ENCODE results near the gene TAF10. TPM values are rescaled to one million over a fixed set of nuclear protein-coding genes. Genes with fewer than 3 reads are reported as not detected.

TAF10 gene
- total RNA-seq, 1 experiment from 2014 or later: 142 TPM

DNA sequence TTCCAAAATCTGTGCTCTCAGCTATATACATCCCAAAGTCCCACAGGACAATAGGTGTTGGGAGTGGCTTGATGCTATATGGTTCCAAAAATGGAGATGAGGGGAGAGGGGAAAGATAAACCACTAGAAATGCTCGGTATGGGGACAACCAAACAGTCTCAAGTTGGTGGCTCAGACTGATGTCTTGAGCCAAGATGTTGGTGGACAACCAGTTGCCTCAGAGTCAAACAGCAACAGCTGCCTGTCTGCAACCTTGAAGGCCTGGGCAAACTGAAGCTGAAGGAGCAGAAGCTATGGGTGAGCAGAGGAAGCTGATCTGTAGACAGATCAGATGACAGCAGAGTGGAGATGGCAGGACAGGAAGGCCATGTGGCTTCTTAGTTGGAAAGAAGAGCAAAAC is 12.6 kb downstream of the TAF10 start:
- peaks cover 6% of the 10 kb centered on the region for H3K36me3 ChIP-seq (ENCODE audit: control insufficient read depth, insufficient read depth, low read length)
- Mint-ChIP-seq H3K36me3 (ENCODE audit: insufficient read depth, unreplicated experiment) (peaks cover 20% of the 10 kb centered on the region), H3K4me3 (ENCODE audit: unreplicated experiment) (no peak overlapping the region), H3K9me3 (ENCODE audit: unreplicated experiment) (no peaks in the 10 kb centered on the region), H3K27me3 (ENCODE audit: insufficient read depth, unreplicated experiment) (no peaks in the 10 kb centered on the region), H3K4me1 (ENCODE audit: low read depth, unreplicated experiment) (no peaks in the 10 kb centered on the region), H3K27ac (ENCODE audit: unreplicated experiment) (no peak overlapping the region)
- no peaks in the 10 kb centered on the region for H3K9me3 ChIP-seq
- H3K4me1 ChIP-seq: peaks cover 14% of the 10 kb centered on the region
- POLR2A ChIA-PET: no interaction called here
- BruUV-seq (replicated peaks): no TSS peak
- CTCF ChIA-PET: no interaction called here
- TF ChIP-seq, protein P1, sequence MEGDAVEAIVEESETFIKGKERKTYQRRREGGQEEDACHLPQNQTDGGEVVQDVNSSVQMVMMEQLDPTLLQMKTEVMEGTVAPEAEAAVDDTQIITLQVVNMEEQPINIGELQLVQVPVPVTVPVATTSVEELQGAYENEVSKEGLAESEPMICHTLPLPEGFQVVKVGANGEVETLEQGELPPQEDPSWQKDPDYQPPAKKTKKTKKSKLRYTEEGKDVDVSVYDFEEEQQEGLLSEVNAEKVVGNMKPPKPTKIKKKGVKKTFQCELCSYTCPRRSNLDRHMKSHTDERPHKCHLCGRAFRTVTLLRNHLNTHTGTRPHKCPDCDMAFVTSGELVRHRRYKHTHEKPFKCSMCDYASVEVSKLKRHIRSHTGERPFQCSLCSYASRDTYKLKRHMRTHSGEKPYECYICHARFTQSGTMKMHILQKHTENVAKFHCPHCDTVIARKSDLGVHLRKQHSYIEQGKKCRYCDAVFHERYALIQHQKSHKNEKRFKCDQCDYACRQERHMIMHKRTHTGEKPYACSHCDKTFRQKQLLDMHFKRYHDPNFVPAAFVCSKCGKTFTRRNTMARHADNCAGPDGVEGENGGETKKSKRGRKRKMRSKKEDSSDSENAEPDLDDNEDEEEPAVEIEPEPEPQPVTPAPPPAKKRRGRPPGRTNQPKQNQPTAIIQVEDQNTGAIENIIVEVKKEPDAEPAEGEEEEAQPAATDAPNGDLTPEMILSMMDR (IDR thresholded peaks at IDR 0.05; ENCODE audit: insufficient read depth in 1 of 2, low read depth in 1 of 2, low read length in 1 of 2, severe bottlenecking in 1 of 2, unreplicated experiment in 1 of 2): no peak
- intact Hi-C loops (cut with micrococcal nuclease; ENCODE audit: unreplicated experiment): no loop called here
- no peaks in the 10 kb centered on the region for H3K27me3 ChIP-seq (replicated peaks; ENCODE audit: control insufficient read depth, insufficient read depth, low read length)
- H3K4me3 ChIP-seq (ENCODE audit: low read depth, low read length): no peak overlapping the region
- DNase-seq: no peak

DNA sequence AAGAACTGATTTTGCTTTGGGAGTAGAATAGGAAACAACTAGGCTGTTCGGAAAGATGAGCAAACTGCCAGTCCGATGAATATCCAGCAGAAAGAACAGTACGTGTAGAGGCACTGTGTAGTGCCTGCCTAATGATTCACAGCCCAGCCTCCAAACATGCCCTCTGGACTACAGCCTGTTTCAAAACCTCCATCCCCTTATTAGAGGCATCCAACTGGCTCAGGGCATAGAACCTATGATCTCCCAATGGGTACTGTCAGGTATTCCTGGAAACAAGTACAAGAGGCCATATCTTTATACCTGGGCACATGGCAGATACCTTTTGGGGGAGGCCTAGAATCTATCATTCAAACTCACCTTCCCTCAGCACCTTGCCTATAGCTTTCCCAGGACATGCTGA is 13.5 kb downstream of the TAF10 start:
- TF ChIP-seq, protein P1 (IDR thresholded peaks at IDR 0.05; ENCODE audit: insufficient read depth in 1 of 2, low read depth in 1 of 2, low read length in 1 of 2, severe bottlenecking in 1 of 2, unreplicated experiment in 1 of 2): no peak
- no peak for DNase-seq
- Mint-ChIP-seq H3K36me3 (ENCODE audit: insufficient read depth, unreplicated experiment) (peaks cover 20% of the 10 kb centered on the region), H3K9me3 (ENCODE audit: unreplicated experiment) (no peaks in the 10 kb centered on the region), H3K4me1 (ENCODE audit: low read depth, unreplicated experiment) (no peaks in the 10 kb centered on the region), H3K4me3 (ENCODE audit: unreplicated experiment) (no peak overlapping the region), H3K27ac (ENCODE audit: unreplicated experiment) (peak overlapping the region; percentile 1), H3K27me3 (ENCODE audit: insufficient read depth, unreplicated experiment) (no peaks in the 10 kb centered on the region)
- ChIA-PET CTCF (no interaction called here), POLR2A (no interaction called here)
- no TSS peak for BruUV-seq (replicated peaks)
- Histone ChIP-seq H3K36me3 (ENCODE audit: control insufficient read depth, insufficient read depth, low read length) (peaks cover 6% of the 10 kb centered on the region), H3K4me1 (peaks cover 14% of the 10 kb centered on the region), H3K9me3 (no peaks in the 10 kb centered on the region), H3K4me3 (ENCODE audit: low read depth, low read length) (no peak overlapping the region), H3K27me3 (replicated peaks; ENCODE audit: control insufficient read depth, insufficient read depth, low read length) (no peaks in the 10 kb centered on the region)
- intact Hi-C loops (cut with micrococcal nuclease; ENCODE audit: unreplicated experiment): no loop called here

DNA sequence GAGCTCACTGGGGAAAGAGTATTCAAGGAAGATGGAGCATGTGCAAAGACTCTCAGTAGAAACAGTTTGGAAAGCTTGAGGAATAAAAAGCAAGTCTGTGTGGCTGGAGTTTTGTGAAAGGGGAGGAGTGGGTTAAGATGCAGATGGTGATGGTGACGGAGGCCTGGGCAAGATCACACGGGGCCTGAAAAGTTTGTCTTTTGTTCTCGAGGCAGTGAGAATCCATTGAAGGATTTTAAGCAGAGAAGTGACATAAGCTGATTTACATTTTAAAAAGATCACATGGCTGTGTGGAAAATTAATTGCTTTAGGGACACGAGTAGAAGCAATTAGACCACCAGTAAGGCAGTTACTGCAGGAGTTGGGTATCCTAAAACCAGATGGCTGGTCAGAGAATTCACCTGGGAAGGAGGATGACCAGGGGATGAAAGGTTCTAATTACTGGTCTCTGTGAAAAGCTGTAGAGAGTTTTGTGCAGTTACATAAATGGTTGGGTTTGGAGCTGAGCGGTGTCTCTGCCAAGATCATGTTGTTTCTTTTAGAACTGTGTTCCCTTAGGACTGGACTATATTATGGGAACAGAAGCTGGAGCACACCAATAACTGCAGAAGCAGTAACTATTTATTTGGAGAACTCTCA is 15.7 kb downstream of the TAF10 start:
- ChIA-PET CTCF (no interaction called here), POLR2A (interaction anchor here (1.4 kb wide), 1 partner anchor 15 kb away, joined by 3 read pairs; the partner anchor contains the start of gene TAF10)
- no peak overlapping the region for H3K4me3 Mint-ChIP-seq (ENCODE audit: unreplicated experiment)
- no TSS peak for BruUV-seq (replicated peaks)
- intact Hi-C loops (cut with micrococcal nuclease; ENCODE audit: unreplicated experiment): no loop called here
- Histone ChIP-seq H3K9me3 (no peaks in the 10 kb centered on the region), H3K27me3 (replicated peaks; ENCODE audit: control insufficient read depth, insufficient read depth, low read length) (no peaks in the 10 kb centered on the region), H3K4me1 (peaks cover 7% of the 10 kb centered on the region; the same call in 1 of the 2 replicates), H3K36me3 (ENCODE audit: control insufficient read depth, insufficient read depth, low read length) (peaks cover 6% of the 10 kb centered on the region), H3K4me3 (ENCODE audit: low read depth, low read length) (no peak overlapping the region)
- H3K36me3 Mint-ChIP-seq (ENCODE audit: insufficient read depth, unreplicated experiment): peaks cover 24% of the 10 kb centered on the region
- H3K27ac Mint-ChIP-seq (ENCODE audit: unreplicated experiment): no peak overlapping the region
- TF ChIP-seq, protein P1 (IDR thresholded peaks at IDR 0.05; ENCODE audit: insufficient read depth in 1 of 2, low read depth in 1 of 2, low read length in 1 of 2, severe bottlenecking in 1 of 2, unreplicated experiment in 1 of 2): no peak
- no peak for DNase-seq
- no peaks in the 10 kb centered on the region for H3K9me3 Mint-ChIP-seq (ENCODE audit: unreplicated experiment)
- no peaks in the 10 kb centered on the region for H3K27me3 Mint-ChIP-seq (ENCODE audit: insufficient read depth, unreplicated experiment)
- H3K4me1 Mint-ChIP-seq (ENCODE audit: low read depth, unreplicated experiment): no peaks in the 10 kb centered on the region

All from Caco-2 (cell line).